SK-N-SH (cell line): ENCODE results near the gene KIF1C. TPM values are rescaled to one million over a fixed set of nuclear protein-coding genes. Genes with fewer than 3 reads are reported as not detected.

Source experiments
- CTCF ChIA-PET: fragments of 300-600, 350-600 bp; formaldehyde crosslinking; extraction: SDS; loops from one replicate; lab custom pipeline; 2021; lab: Yijun Ruan, JAX
- POLR2A ChIA-PET: fragments of 350-600 bp; sonication (Branson Sonifier 250); formaldehyde crosslinking; extraction: SDS; loops from one replicate; lab custom pipeline; 2020; ENCODE audit warnings: antibody characterized with exemption, inconsistent platforms; lab: Yijun Ruan, JAX
- DNase-seq: peaks from one replicate; pipeline ENCODE4 v3.0.0; 2012
- H2AFZ ChIP-seq: fragments of 200-600 bp; sonication (generic); 2 replicates; pipeline ENCODE4 v1.8.1; 2016; ENCODE audit warnings: antibody characterized with exemption, mild to moderate bottlenecking, low read depth
- H3F3A ChIP-seq: fragments of 200-600 bp; sonication (generic); replicated peaks from 2 replicates; pipeline ENCODE3; 2016; ENCODE audit warnings: antibody characterized with exemption, mild to moderate bottlenecking; ENCODE audit not compliant: insufficient read depth
- H3K27ac ChIP-seq, 2 experiments: fragments of 200-500 bp in 1 of 2; fragments of 200-600 bp in 1 of 2; sonication (Bioruptor generic) in 1 of 2; sonication (generic), shearing (Covaris generic) in 1 of 2; 2 replicates each; pipeline versions ENCODE4 v1.5.1 to v1.6.1; 2014 to 2016; ENCODE audit warnings: low read depth in 2 of 2, inconsistent platforms in 1 of 2, low read length in 1 of 2, mild to moderate bottlenecking in 1 of 2, mixed read lengths in 1 of 2
- H3K27me3 ChIP-seq: fragments of 200-600 bp; sonication (generic), shearing (Covaris generic); 2 replicates; pipeline ENCODE4 v1.6.1; 2016; ENCODE audit warnings: mixed run types; ENCODE audit not compliant: insufficient read depth
- H3K36me3 ChIP-seq, 2 experiments: fragments of 200-500 bp in 1 of 2; fragments of 200-600 bp in 1 of 2; sonication (Bioruptor generic) in 1 of 2; sonication (generic) in 1 of 2; replicated peaks in 1 of 2; 2 replicates each; pipeline versions ENCODE3 to v1.5.1; 2014 to 2016; ENCODE audit warnings: low read length in 1 of 2, mild to moderate bottlenecking in 1 of 2; ENCODE audit not compliant: insufficient read depth in 2 of 2, control insufficient read depth in 1 of 2
- H3K4me1 ChIP-seq, 2 experiments: fragments of 200-500 bp in 1 of 2; fragments of 200-600 bp in 1 of 2; sonication (Bioruptor generic) in 1 of 2; sonication (generic), shearing (Covaris generic) in 1 of 2; 2 replicates each; pipeline versions ENCODE4 v1.5.1 to v1.6.1; 2014 to 2016; ENCODE audit warnings: low read depth in 1 of 2, low read length in 1 of 2, mixed run types in 1 of 2; ENCODE audit not compliant: insufficient read depth in 2 of 2, control insufficient read depth in 1 of 2
- H3K4me2 ChIP-seq: fragments of 200-600 bp; sonication (generic), shearing (Covaris generic); 2 replicates; pipeline ENCODE4 v1.6.1; 2017; ENCODE audit warnings: mixed run types
- H3K4me3 ChIP-seq, 2 experiments: fragments of 200-500 bp in 1 of 2; fragments of 200-600 bp in 1 of 2; sonication (Bioruptor generic) in 1 of 2; sonication (generic), shearing (Covaris generic) in 1 of 2; 2 replicates each; pipeline versions ENCODE4 v1.5.1 to v1.8.1; 2014 to 2016; ENCODE audit warnings: low read depth in 2 of 2, inconsistent platforms in 1 of 2, low read length in 1 of 2, mild to moderate bottlenecking in 1 of 2, mixed read lengths in 1 of 2, moderate library complexity in 1 of 2
- H3K79me2 ChIP-seq: fragments of 200-600 bp; sonication (generic); 2 replicates; pipeline ENCODE4 v1.8.1; 2017; ENCODE audit warnings: mild to moderate bottlenecking; ENCODE audit not compliant: insufficient read depth
- H3K9ac ChIP-seq: fragments of 200-600 bp; sonication (generic); 2 replicates; pipeline ENCODE4 v1.6.1; 2017; ENCODE audit warnings: mixed run types
- H3K9me2 ChIP-seq: fragments of 200-600 bp; sonication (generic); 2 replicates; pipeline ENCODE4 v1.6.1; 2017; ENCODE audit warnings: mixed run types
- H3K9me3 ChIP-seq: fragments of 200-600 bp; sonication (generic); 2 replicates; pipeline ENCODE4 v1.6.1; 2017; ENCODE audit warnings: mixed run types, mild to moderate bottlenecking, moderate library complexity
- H4K20me1 ChIP-seq: fragments of 200-600 bp; sonication (generic); 2 replicates; pipeline ENCODE4 v1.6.1; 2017; ENCODE audit warnings: mild to moderate bottlenecking, mixed run types; ENCODE audit not compliant: insufficient read depth
- CTCF ChIP-seq: fragments of 200-600 bp; sonication (generic); IDR thresholded peaks from 2 replicates; pipeline ENCODE4 v1.6.1; 2017; ENCODE audit warnings: antibody characterized with exemption, mild to moderate bottlenecking, moderate library complexity
- ELF1 ChIP-seq: IDR thresholded peaks from 2 replicates; pipeline ENCODE4 v1.4.0; 2012
- FOSL2 ChIP-seq: IDR thresholded peaks from 2 replicates; pipeline ENCODE4 v1.4.0; 2012; ENCODE audit warnings: low read depth, mild to moderate bottlenecking, moderate library complexity, borderline replicate concordance
- FOXJ3 ChIP-seq: sonication (generic); formaldehyde crosslinking; IDR thresholded peaks from 2 replicates; pipeline ENCODE4 v1.5.1; 2020; ENCODE audit warnings: mild to moderate bottlenecking, missing genetic modification reagents
- GATA2 ChIP-seq: sonication (generic); formaldehyde crosslinking; IDR thresholded peaks from 2 replicates; pipeline ENCODE4 v1.5.0; 2020; ENCODE audit warnings: mild to moderate bottlenecking, missing genetic modification reagents
- IRF3 ChIP-seq: fragments of 150-350 bp; IDR thresholded peaks from 2 replicates; pipeline ENCODE4 v1.6.1; 2016; ENCODE audit warnings: mild to moderate bottlenecking, low read depth, low read length
- MAX ChIP-seq: IDR thresholded peaks from 2 replicates; pipeline ENCODE4 v1.4.0; 2012; ENCODE audit warnings: low read depth
- MXI1 ChIP-seq: IDR thresholded peaks from 2 replicates; pipeline ENCODE4 v1.6.1; 2012; ENCODE audit warnings: mild to moderate bottlenecking, low read depth, low read length, improper control_type of control experiment
- PBX3 ChIP-seq: IDR thresholded peaks from 2 replicates; pipeline ENCODE4; 2012
- POLR2AphosphoS5 ChIP-seq: IDR thresholded peaks from 2 replicates; pipeline ENCODE4 v1.6.1; 2012; ENCODE audit warnings: low read depth, low read length
- RAD21 ChIP-seq: IDR thresholded peaks from 2 replicates; pipeline ENCODE4 v1.6.1; 2012; ENCODE audit warnings: mild to moderate bottlenecking, low read length
- REST ChIP-seq: IDR thresholded peaks from 2 replicates; pipeline ENCODE4 v1.6.1; 2012; ENCODE audit warnings: mild to moderate bottlenecking, low read depth, low read length, moderate library complexity
- SIN3A ChIP-seq: IDR thresholded peaks from 2 replicates; pipeline ENCODE4 v1.6.1; 2012; ENCODE audit warnings: low read depth, mild to moderate bottlenecking, low read length, moderate library complexity, borderline replicate concordance
- SMC3 ChIP-seq: IDR thresholded peaks from 2 replicates; pipeline ENCODE4 v1.6.1; 2012; ENCODE audit warnings: low read depth, low read length, improper control_type of control experiment
- USF1 ChIP-seq: IDR thresholded peaks from 2 replicates; pipeline ENCODE4 v1.4.0; 2012; ENCODE audit warnings: low read depth, borderline replicate concordance
- YY1 ChIP-seq: IDR thresholded peaks from 2 replicates; pipeline ENCODE4 v1.4.0; 2012; ENCODE audit warnings: low read depth, mild to moderate bottlenecking
- WGBS: methylation state at CpG from one replicate; pipeline ENCODE4 v1.1.6; 2017; ENCODE audit warnings: low lambda C conversion rate; 5-methylcytosine and 5-hydroxymethylcytosine counted together
- polyA plus RNA-seq, 3 experiments: library from polyadenylated mRNA; depleted of rRNA; stranded (reverse); fragments of >200 nt; gene quantifications; 2 replicates each; pipeline ENCODE4 v1.2.3, GENCODE V29; 2012

KIF1C gene
- polyA plus RNA-seq, 1 of the 3 experiments (the other 2 are of a cell fraction), result 58.2 TPM

GRCh38 chr17:4969551-4970173 is 28.1 kb upstream of the KIF1C start:
- WGBS, result 93% methylated on average over 16 of the region's 16 CpGs
- Histone ChIP-seq H3K4me3 (peak overlapping the region; percentile 59 to 72; a peak in 3 of 4 replicates), H3K36me3 (peaks cover 18 to 22% of the 10 kb centered on the region in 2 experiments), H3K27me3 (no peaks in the 10 kb centered on the region), H3K27ac (peak overlapping the region; percentile 93 to 96), H4K20me1 (no peaks in the 10 kb centered on the region), H3K9me3 (no peaks in the 10 kb centered on the region), H3K4me1 (peaks cover 16 to 24% of the 10 kb centered on the region in 2 experiments; a peak in 3 of 4 replicates), H3K4me2 (peak overlapping the region; percentile 97), H3K79me2 (peaks cover 45% of the 10 kb centered on the region), H3K9me2 (no peaks in the 10 kb centered on the region), H3K9ac (peak overlapping the region; percentile 77; the same call in 1 of the 2 replicates), H2AFZ (no peak overlapping the region), H3F3A (peaks cover 21% of the 10 kb centered on the region)
- TF ChIP-seq GATA2 (no peak), RAD21 (no peak), ELF1 (no peak), REST (peak; percentile 77), YY1 (no peak), SMC3 (no peak), FOSL2 (no peak), MXI1 (no peak)
- ChIA-PET POLR2A (interaction anchor here (0.6 to 4.2 kb wide), 7 partner anchors 17 to 61 kb away, joined by 3 to 56 read pairs (median 3); partner anchors contain the start of genes ENO3, INCA1, KIF1C and PFN1), CTCF (interaction anchor here (0.7 to 6.6 kb wide), 8 partner anchors 10 to 93 kb away, joined by 3 to 52 read pairs (median 4); partner anchors contain the start of genes CAMTA2, CHRNE, SLC25A11 and SLC52A1)
- no peak for DNase-seq

GRCh38 chr17:4970273-4970672 is 27.5 kb upstream of the KIF1C start:
- no peaks in the 10 kb centered on the region for H4K20me1 ChIP-seq
- H3K27ac ChIP-seq, result peak overlapping the region in 1 of 2 experiments; percentile 93; a peak in 3 of 4 replicates
- H3K4me2 ChIP-seq, result peak overlapping the region; percentile 97; the same call in 1 of the 2 replicates
- peaks cover 14 to 24% of the 10 kb centered on the region in 2 experiments for H3K36me3 ChIP-seq
- 89% methylated on average over 8 of the region's 8 CpGs for WGBS
- ChIA-PET POLR2A (interaction anchor here (0.6 to 1.4 kb wide), 3 partner anchors 12 to 61 kb away, joined by 3 read pairs; no protein-coding TSS in a partner anchor), CTCF (interaction anchor here (0.7 to 6.6 kb wide), 6 partner anchors 10 to 92 kb away, joined by 3 to 52 read pairs (median 10); partner anchors contain the start of genes CAMTA2 and CHRNE)
- no peak overlapping the region for H3K4me3 ChIP-seq
- H3K9me2 ChIP-seq, result no peaks in the 10 kb centered on the region
- no peaks in the 10 kb centered on the region for H3K27me3 ChIP-seq
- no peaks in the 10 kb centered on the region for H3K9me3 ChIP-seq
- no peak for DNase-seq
- no peak overlapping the region for H3K9ac ChIP-seq
- H3K79me2 ChIP-seq, result peaks cover 39% of the 10 kb centered on the region
- peaks cover 16 to 24% of the 10 kb centered on the region in 2 experiments; a peak in 3 of 4 replicates for H3K4me1 ChIP-seq
- peaks cover 18% of the 10 kb centered on the region for H3F3A ChIP-seq
- no peak overlapping the region for H2AFZ ChIP-seq
- TF ChIP-seq SIN3A (no peak), CTCF (no peak), RAD21 (no peak), FOXJ3 (CRISPR knock-in tag) (no peak), SMC3 (no peak), MAX (no peak), ELF1 (no peak), IRF3 (no peak), PBX3 (no peak), POLR2AphosphoS5 (no peak; the same call in 1 of the 2 replicates), USF1 (no peak)
